ENCODE data around the gene ARHGEF39.
A peak's percentile ranks its signal among the peaks of the same experiment; 100 is the strongest.
"Not testable (repeated sequence)": the region's sequence is repeated elsewhere in the genome, so short reads cannot be mapped to it uniquely, and the experiment has no call there.

ARHGEF39 gene

GRCh38 chr9:35650341-35651158 is 14.4 kb downstream of the ARHGEF39 start, which contains the start of gene SIT1:
SIT1 (minus strand) TSS chr9:35650931; CDS start chr9:35650853, 78 bp downstream.
- DNase-seq (ENCODE audit: low read depth) = no peak

DNA sequence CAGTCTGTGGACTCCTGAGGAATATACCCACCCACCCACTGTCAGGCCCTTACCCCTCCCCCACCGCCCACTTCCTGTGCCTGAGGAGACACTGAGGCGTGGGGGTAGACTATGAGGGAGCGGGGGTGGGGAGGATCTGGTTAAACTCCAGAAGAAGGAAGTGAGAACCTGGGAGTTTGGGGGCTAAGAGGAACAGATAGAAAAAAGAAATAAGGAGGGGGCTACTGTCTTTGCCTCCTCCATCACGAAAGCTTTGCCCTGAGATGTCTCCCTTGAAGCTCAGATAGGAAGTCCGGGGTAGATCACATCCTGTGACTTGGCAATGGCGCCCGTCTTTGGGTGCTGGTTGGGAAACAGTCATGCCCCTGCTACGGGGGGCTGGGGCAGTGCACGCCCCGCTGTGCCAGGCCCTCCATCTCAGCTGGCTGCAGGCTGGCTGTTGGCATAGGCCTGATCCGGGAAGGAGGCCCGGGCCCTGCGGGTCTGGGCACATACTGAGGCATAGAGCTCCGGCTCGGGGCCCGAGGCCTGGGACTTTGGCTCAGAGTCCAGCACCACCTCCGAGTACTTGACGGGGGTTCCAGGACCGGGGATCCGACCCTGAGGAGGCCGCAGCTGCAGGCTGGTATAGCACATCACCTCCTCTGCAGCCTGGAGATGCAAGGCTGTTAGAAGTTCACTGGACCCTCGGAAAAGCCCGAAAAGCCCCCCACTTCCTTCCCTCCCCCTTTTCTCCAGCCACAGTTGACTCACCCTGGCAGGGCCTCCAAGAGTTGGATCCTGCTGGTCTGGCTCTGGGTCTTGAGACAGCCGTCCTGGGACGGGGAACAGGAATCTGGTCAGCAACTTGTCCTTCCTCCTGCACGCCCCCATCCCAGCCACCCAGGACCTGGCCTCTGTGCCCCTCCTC is 15.3 kb downstream of the ARHGEF39 start:
- DNase-seq (ENCODE audit: low read depth) = no peak

GRCh38 chr9:35646533-35647265 is 18.3 kb downstream of the ARHGEF39 start:
- peak; percentile 34 for DNase-seq (ENCODE audit: low read depth)

DNA sequence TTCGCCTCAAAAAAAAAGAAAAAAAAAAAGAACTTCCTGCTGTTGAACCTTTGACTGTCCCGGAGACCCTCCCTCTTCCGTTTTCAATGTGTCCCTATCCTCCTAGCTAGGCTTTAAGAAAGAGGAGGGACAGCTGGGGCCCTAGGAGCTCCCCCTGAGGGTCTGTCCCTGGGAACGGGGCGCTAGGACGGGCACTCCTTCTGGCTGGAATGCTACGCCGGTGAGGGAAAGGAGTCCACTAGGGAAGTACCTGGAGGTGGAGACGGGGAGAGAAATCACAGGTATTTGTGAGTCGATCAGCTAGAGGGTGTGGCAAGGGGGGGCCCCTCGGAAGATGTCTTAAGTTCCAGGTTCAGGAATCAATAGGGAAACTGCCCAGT is 18.9 kb downstream of the ARHGEF39 start:
- DNase-seq (ENCODE audit: low read depth) = no peak

GRCh38 chr9:35645736-35646135 is 19.3 kb downstream of the ARHGEF39 start:
- not testable (repeated sequence) for DNase-seq (ENCODE audit: low read depth)

GRCh38 chr9:35643046-35643445 is 21.9 kb downstream of the ARHGEF39 start:
- DNase-seq (ENCODE audit: low read depth) = no peak

DNA sequence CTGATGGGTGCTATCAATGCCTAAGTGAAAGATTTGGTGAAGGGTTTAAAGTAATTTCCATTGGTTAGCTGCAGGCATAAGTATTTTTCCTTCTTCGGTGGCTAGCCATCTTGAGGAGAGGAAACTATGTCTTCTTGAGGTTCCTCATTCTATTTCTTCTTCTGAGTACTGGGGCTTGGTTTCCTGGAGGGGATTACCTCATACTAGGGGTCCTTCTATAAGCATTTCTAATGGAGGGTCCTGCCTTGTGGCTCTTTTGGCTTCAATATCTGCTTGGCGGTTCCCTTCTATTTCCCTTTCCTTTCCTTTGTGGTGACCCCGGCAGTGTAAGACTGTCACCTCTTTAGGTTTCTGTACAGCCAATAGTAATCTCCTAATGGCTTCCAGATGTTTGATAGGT is 23.5 kb downstream of the ARHGEF39 start:
- DNase-seq (ENCODE audit: low read depth) = not testable (repeated sequence)

DNA sequence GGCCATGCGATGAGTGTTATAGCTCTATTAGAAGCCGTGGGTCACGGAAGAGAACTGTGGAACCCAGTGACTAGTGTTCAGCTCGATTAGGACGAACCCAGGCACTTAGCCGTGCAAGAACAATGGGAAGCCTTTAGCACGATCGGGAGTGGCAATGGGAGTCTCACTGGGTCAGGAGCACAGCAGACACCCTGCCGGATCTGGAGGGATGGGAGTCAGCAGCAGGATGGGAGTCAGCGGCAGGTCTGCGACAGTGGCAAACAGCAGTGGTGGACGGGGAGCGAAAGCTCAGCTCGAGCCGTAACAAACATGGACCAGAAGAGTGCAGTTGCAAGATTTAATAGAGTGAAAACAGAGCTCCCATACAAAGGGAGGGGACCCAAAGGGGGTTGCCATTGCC is 24.6 kb downstream of the ARHGEF39 start:
- DNase-seq (ENCODE audit: low read depth) = not testable (repeated sequence)

DNA sequence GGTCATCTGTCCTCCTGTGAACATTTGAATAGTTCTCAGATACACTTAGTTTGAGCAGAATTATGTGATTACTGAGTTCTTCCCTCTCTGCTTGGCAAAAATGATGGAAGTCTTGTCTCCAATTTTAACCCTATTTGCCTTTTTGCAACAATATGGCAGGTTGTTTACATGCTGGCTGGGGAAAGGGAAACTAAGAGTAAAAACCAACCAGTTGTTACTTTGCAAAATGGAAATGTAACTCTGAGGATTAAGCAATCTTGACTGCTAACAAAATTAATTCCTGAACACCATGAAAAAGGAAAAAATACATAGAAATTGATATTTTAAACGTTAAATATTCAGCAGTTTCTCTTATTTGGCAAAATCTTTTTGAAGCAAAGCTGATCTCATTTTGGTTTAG is 25.4 kb downstream of the ARHGEF39 start:
- no peak for DNase-seq (ENCODE audit: low read depth)

GRCh38 chr9:35639225-35639624 is 25.8 kb downstream of the ARHGEF39 start:
- DNase-seq (ENCODE audit: low read depth) = not testable (repeated sequence)

DNA sequence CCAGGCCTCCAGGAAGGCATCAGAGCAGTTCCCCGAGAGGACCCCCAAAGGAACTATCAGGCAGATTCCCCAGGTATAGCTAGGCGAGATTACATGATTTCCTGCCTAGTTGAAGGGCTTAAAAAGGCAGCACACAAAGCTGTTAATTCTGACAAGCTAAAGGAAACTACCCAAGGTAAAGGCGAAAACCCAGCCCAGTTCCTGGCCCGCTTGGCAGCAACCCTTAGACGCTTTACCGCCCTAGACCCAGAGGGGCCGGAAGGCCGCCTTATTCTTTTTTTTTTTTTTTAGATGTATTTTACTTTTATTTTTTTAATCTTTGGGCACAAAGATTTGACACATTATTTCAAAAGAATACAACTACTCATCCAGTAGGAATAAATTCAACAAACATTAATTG is 26.2 kb downstream of the ARHGEF39 start:
- not testable (repeated sequence) for DNase-seq (ENCODE audit: low read depth)

- not testable (repeated sequence) for DNase-seq (ENCODE audit: low read depth)
These were observed 27.5 kb downstream of the ARHGEF39 start for GRCh38 chr9:35637427-35637955.

DNA sequence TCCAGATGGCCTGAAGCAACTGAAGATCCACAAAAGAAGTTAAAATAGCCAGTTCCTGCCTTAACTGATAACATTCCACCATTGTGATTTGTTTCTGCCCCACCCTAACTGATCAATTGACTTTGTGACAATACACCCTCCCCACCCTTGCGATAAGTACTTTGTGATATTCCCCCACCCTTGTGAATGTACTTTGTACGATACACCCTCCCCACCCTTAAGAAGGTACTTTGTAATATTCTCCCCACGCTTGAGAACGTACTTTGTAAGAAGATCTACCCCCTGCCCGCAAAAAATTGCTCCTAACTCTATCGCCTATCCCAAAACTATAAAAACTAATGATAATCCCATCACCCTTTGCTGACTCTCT is 28.1 kb downstream of the ARHGEF39 start:
- DNase-seq (ENCODE audit: low read depth) = not testable (repeated sequence)

GRCh38 chr9:35636135-35636876 is 28.7 kb downstream of the ARHGEF39 start:
- no peak for DNase-seq (ENCODE audit: low read depth)

- no peak for DNase-seq (ENCODE audit: low read depth)
These were observed 29.3 kb downstream of the ARHGEF39 start for GRCh38 chr9:35635730-35636129.

DNA sequence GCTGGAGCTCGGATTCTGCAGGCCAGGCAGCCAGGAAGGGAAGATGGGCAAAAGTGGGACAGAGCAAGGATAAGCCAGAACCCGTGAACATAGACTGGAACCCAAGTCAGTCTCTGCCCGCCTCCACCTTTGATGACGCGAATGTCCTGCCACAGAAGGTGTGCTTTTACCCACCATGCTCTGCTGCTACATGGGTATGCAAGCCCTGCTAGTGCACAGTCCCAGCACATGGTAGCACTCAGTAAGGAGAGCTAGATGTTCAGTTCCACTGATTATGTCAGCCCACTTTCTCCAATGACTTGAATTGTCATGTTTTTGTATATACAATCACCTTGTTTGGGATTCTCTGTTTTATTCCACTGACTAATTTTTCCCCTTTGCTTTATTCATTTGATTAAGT is 35.4 kb downstream of the ARHGEF39 start:
- no peak for DNase-seq (ENCODE audit: low read depth)

DNA sequence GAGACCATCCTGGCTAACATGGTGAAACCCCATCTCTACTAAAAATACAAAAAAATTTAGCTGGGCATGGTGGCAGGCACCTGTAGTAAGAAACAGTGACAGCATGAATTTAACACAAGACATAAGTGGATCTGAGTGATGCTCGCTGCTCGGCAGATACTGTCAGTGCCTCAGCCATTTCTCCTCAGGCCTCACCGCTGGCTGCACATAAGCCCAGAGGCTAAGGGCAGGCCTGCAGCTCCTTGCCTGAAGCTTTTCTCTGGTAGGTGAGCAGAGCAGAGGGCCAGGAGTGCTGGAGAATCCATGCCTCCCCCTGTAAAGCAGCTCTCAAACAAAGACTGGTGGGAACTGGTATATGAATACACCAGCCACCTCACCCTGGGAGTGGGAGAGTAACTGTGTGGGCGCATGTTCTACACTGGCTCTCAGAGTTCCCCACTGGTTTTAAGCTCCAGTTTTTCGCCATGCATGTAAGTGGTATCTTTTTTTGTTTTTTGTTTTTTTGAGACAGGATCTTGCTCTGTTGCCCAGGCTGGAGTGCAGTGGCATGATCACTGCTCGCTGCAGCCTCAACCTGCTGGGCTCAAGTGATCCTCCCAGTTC is 36.5 kb downstream of the ARHGEF39 start:
- no peak for DNase-seq (ENCODE audit: low read depth)

GRCh38 chr9:35627575-35627974 is 37.4 kb downstream of the ARHGEF39 start:
- no peak for DNase-seq (ENCODE audit: low read depth)

DNA sequence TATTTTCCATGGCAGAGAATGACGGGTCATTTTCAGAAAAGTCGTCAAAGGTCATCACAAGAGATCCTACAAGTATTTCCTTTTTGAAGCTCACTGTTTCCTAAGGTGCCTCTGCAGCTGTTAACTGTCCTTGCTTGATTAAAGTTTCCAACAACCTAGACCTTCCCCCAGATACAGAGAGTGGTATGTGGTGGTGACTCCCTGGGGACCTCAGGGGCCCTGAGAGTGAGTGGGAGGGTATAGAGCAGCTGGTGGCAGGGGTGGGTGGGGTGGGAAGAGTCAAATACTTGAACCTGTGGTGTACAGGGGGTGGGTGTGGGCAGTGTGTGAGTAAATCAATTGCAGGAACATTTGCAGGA is 45.2 kb downstream of the ARHGEF39 start:
- no peak for DNase-seq (ENCODE audit: low read depth)

- no peak for DNase-seq (ENCODE audit: low read depth)
These were observed 45.9 kb downstream of the ARHGEF39 start for GRCh38 chr9:35618854-35619799.

Data from non-pigmented ciliary epithelial cell (primary cell).